Measurements from ENCODE around the gene CRISPLD2.
"Not testable (repeated sequence)": the region's sequence is repeated elsewhere in the genome, so short reads cannot be mapped to it uniquely, and the experiment has no call there.

CRISPLD2 gene

GRCh38 chr16:84933774-84934631, 114.2 kb downstream of the CRISPLD2 start:
- no peak for DNase-seq

- no peak for DNase-seq
Measured at GRCh38 chr16:84937196-84938005, 117.6 kb downstream of the CRISPLD2 start.

- DNase-seq: not testable (repeated sequence)
Measured at GRCh38 chr16:84938616-84939015, 118.8 kb downstream of the CRISPLD2 start.

DNA sequence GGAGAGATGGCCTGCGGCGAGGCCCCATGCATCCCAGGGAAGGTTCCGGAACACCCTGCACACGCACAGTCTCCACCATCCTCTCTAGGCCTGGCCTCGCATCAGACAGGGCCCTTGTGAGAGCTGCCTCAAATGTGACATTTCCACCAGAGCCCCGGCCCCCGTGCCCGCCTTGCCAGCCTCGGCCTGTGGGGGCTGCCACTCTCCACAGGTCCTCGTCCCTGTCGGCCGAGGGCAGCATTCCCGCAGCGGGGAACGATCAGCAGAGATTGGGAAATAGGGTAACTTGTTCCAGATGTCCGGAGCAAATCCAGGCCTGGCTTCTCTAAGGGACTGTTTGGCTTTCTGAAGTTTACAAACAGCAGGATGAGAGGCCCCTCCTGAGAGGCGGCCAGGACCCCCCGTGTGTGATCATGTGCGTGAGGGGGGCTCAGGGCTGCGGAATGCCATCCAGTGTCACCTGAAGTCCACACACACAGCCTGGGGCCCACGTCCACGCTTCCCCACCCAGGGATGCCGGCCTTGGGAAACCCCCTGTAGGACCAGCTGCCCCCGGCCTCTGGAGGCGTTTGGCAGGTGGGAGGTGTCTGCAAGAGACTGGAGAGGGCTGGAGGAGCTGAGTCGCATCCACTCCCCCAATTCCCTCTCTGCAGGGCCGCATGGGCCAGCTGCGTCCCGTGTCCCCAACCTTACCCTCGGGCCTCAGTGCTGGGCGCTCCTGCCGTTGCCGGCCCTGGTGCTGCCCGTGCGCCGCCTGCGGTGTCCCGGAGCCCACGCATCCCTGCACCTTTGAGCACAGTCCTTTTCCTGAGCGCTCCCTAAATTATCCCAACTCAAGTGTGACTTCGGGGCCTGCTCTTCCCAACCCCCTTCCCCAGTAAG, 121.1 kb downstream of the CRISPLD2 start:
- no peak for DNase-seq

DNA sequence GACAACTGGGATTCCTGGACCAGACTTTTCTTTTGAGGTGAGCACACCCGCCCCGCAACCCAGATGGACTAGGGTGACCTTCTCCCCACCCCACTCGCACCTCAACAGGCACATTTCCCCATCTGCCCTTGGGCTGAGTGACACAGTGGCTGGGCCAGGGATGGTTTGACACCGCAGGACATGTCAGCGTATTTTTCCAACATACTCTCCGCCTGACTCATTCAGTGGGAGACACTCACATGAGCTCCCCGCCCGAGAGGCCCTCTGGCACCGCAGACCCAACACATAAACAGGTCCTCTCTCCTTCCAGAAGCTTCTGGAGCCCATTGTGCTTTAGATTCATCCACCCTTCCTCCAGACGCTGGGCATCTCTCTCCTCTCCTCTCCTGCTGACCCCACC, 122.1 kb downstream of the CRISPLD2 start:
- no peak for DNase-seq

- no peak for DNase-seq
Measured at GRCh38 chr16:84942786-84943185, 123.0 kb downstream of the CRISPLD2 start.

- no peak for DNase-seq
Measured at GRCh38 chr16:84943620-84944019, 123.8 kb downstream of the CRISPLD2 start.

DNA sequence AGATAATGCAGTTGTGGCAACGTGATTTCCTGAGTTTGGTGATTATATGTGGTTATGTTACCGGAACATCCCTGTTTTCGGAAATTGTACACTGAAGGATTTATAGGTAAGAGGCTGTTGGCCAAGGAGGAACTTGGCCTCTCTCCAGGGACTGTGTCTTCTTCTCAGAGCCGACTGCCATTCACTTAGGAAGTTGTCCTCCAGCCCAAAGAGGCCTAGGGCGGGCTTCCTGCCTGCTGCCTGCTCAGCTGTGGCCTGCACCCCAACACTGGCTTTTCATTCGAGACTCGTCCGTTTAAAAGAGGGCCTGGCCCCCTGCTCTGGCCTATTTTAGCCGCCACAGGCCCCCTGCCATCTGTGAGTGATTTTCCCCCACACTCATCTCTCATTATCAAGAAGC, 127.2 kb downstream of the CRISPLD2 start:
- no peak for DNase-seq

GRCh38 chr16:84947996-84948850, 128.4 kb downstream of the CRISPLD2 start:
- no peak for DNase-seq

- no peak for DNase-seq
Measured at GRCh38 chr16:84948851-84949610, 129.2 kb downstream of the CRISPLD2 start.

- no peak for DNase-seq
Measured at GRCh38 chr16:84949772-84950436, 130.1 kb downstream of the CRISPLD2 start.

DNA sequence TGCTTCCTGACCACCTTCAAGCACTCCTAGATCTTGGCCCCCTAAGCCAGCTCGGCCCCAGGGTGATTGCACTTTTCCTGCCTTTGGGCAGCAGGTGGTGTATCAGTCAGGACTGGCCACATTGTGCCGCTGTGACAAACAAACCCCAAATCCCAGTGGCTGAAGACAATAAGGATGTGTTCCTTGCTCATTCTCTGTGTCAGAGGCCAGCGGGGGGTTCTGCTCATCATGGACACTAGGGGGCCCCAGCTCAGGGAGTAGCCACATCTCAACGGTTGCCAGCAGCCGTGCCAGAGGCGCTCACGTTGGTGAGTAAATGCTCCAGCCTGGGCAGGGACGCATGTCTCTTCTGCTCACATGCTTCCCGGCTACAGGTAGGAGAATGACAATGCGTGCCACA, 131.1 kb downstream of the CRISPLD2 start:
- DNase-seq: no peak

- peak; percentile 2 for DNase-seq
Measured at GRCh38 chr16:84952335-84953189, 132.8 kb downstream of the CRISPLD2 start.

- DNase-seq: no peak
Measured at GRCh38 chr16:84953190-84953746, 133.5 kb downstream of the CRISPLD2 start.

- no peak for DNase-seq
Measured at GRCh38 chr16:84955427-84955826, 135.6 kb downstream of the CRISPLD2 start.

- no peak for DNase-seq
Measured at GRCh38 chr16:84957192-84957591, 137.4 kb downstream of the CRISPLD2 start.

GRCh38 chr16:84957792-84958191, 138.0 kb downstream of the CRISPLD2 start:
- DNase-seq: no peak
